GM18526 (cell line): ENCODE measurements around the gene IGF2R.

Experiments used
- POLR2A ChIP-seq: IDR thresholded peaks from 3 replicates; pipeline ENCODE4 v1.6.1; 2011; ENCODE audit not compliant: insufficient read length; ENCODE audit errors: extremely low read depth

Gene IGF2R

GRCh38 chr6:160093061-160093460 lies 124.2 kb downstream of the IGF2R start:
- TF ChIP-seq POLR2A = no peak

GRCh38 chr6:160093946-160094345 lies 125.1 kb downstream of the IGF2R start:
- TF ChIP-seq POLR2A = no peak

GRCh38 chr6:160095146-160095845 lies 126.4 kb downstream of the IGF2R start:
- no peak for TF ChIP-seq POLR2A

- TF ChIP-seq POLR2A = no peak
Measured at GRCh38 chr6:160101277-160102205, 132.7 kb downstream of the IGF2R start.

- TF ChIP-seq POLR2A = no peak
Measured at GRCh38 chr6:160102399-160102798, 133.5 kb downstream of the IGF2R start.

- TF ChIP-seq POLR2A = no peak
Measured at GRCh38 chr6:160102956-160103824, 134.3 kb downstream of the IGF2R start.

- TF ChIP-seq POLR2A = no peak
Measured at GRCh38 chr6:160103825-160104100, 134.9 kb downstream of the IGF2R start.

- TF ChIP-seq POLR2A = no peak
Measured at GRCh38 chr6:160104821-160105517, 136.1 kb downstream of the IGF2R start.

- TF ChIP-seq POLR2A = no peak
Measured at GRCh38 chr6:160106010-160106409, 137.1 kb downstream of the IGF2R start.

- TF ChIP-seq POLR2A = no peak
Measured at GRCh38 chr6:160106701-160107100, 137.8 kb downstream of the IGF2R start.

- no peak for TF ChIP-seq POLR2A
Measured at GRCh38 chr6:160108077-160108476, 139.2 kb downstream of the IGF2R start.

GRCh38 chr6:160110586-160111123 lies 141.8 kb downstream of the IGF2R start:
- no peak for TF ChIP-seq POLR2A

GRCh38 chr6:160111806-160112205 lies 142.9 kb downstream of the IGF2R start:
- no peak for TF ChIP-seq POLR2A

- TF ChIP-seq POLR2A = no peak
Measured at GRCh38 chr6:160112628-160113299, 143.9 kb downstream of the IGF2R start.
